AG10803 (cell line): ENCODE results near the gene AMOTL2.

Experiments used
- DNase-seq: peaks from one replicate; pipeline ENCODE4 v3.0.0; 2010; ENCODE audit warnings: low read depth
- H3K4me3 ChIP-seq: 2 replicates; pipeline ENCODE4 v1.5.1; 2011; ENCODE audit warnings: mild to moderate bottlenecking, low read length, control low read depth
- CTCF ChIP-seq: conservative IDR thresholded peaks from 2 replicates; pipeline ENCODE4 v1.5.1; 2011; ENCODE audit warnings: mild to moderate bottlenecking, low read length, control low read depth, inconsistent platforms

Gene AMOTL2

GRCh38 chr3:134406331-134407238 lies 32.3 kb upstream of the AMOTL2 start:
- no peak for DNase-seq
- TF ChIP-seq CTCF, result no peak
- H3K4me3 ChIP-seq, result peak overlapping the region; percentile 40

DNA sequence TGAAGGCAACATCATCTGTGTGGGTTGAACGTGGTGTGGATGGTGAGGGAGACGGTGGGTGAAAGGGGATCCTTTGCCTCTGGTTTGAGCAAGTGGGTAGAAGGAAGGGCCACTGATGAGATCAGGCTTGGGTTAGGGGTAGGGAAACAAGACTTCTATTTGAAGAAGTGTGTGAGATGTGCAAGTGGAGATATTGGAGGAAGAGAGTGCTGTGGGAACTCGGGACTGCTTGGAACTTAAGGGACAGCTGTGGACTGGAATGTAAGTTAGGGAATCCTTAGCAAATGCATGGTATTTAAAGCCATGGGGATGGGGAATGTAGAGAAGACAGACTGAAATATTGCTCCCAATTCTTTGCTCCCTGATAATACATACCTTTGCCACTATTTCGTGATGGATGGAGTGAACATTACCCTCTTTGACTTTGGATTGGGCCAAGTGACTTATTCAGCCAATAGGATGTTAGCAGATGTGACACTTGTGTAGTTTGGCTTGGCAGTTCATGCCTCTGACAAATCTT lies 30.2 kb upstream of the AMOTL2 start:
- no peak for TF ChIP-seq CTCF
- H3K4me3 ChIP-seq, result no peak overlapping the region
- peak; percentile 68 for DNase-seq

DNA sequence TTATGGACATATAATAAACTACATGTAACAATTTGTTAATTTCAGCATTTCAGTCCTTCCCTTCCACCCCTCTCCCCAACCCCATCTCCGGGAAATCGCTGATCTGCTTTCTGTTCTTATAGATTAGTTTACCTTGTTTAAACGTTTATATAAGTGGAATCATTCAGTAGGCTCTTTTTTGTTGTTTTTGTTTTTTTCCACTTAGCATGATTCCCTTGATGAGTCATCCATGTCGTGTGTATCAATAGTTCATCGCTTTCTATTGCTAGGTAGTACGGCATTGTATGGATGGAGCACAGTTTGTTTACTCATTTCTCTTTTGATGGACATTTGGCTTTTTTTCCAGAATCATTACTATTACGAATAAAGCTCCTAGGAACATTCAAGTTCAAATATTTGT lies 23.5 kb upstream of the AMOTL2 start:
- no peak overlapping the region for H3K4me3 ChIP-seq
- no peak for DNase-seq
- TF ChIP-seq CTCF, result no peak

DNA sequence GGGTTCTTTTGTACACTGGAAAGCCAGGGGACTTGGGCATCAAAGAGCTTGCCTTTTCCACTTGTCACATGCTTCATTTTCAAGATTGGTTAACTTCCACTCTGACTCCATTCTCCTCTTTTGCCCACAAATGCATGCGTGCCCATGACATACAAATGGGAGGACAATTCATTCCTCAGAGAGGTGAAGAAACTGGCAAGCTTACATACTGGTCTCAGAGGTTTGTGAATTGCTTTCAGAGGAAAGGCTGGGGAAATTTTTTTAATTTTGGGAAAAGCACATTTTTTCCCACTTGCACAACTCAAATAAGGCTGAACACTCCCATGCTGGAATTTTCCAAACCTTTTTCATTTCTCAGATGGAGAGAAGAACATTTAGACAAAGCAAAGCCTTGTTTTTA lies 20.9 kb upstream of the AMOTL2 start:
- TF ChIP-seq CTCF, result no peak
- DNase-seq, result peak; percentile 73
- no peak overlapping the region for H3K4me3 ChIP-seq

GRCh38 chr3:134394380-134394779 lies 20.1 kb upstream of the AMOTL2 start:
- H3K4me3 ChIP-seq, result no peak overlapping the region
- no peak for TF ChIP-seq CTCF
- DNase-seq, result peak; percentile 25

GRCh38 chr3:134393074-134393473 lies 18.8 kb upstream of the AMOTL2 start:
- no peak for DNase-seq
- no peak for TF ChIP-seq CTCF
- no peak overlapping the region for H3K4me3 ChIP-seq
